Epithelial cell of esophagus (primary cell): Measurements from ENCODE around the gene REXO5.

Source experiments
- DNase-seq: peaks from one replicate; pipeline ENCODE4 v3.0.0; 2010; ENCODE audit warnings: low read depth
- H3K4me3 ChIP-seq: 2 replicates; pipeline ENCODE4 v1.5.1; 2011; ENCODE audit warnings: mild to moderate bottlenecking, low read length, control low read depth
- TF ChIP-seq, protein P1 (sequence below): IDR thresholded peaks from 2 replicates; pipeline ENCODE4 v1.5.1; 2011; ENCODE audit warnings: low read depth, mild to moderate bottlenecking, low read length, control low read depth, inconsistent platforms; ENCODE audit not compliant: insufficient read depth; ENCODE audit errors: missing control alignments

The REXO5 gene

DNA sequence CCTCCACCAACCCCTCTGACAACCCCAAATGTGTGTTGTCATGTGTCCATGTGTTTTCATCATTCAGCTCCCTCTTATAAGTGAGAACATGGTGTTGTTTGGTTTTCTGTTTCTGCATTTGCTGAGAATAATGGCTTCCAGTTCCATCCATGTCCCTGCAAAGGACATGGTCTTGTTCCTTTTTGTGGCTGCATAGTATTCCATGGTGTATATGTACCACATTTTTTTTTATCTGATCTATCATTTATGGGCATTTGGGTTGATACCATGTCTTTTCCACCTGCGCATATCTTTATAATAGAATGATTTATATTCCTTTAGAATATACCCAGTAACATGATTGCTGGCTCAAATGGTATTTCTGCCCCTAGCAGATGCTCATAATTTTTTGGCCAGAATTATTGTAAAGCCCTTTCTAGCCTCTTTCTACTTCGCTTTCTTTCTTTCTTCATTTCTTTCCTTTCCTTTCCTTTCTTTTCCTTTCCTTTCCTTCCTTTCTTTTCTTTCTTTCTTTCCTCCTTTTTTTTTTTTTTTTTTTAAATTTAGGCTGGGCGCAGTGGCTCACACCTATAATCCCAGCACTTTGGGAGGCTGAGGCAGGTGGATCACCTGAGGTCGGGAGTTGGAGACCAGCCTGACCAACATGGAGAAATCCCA is 12.7 kb downstream of the REXO5 start:
- TF ChIP-seq, protein P1, sequence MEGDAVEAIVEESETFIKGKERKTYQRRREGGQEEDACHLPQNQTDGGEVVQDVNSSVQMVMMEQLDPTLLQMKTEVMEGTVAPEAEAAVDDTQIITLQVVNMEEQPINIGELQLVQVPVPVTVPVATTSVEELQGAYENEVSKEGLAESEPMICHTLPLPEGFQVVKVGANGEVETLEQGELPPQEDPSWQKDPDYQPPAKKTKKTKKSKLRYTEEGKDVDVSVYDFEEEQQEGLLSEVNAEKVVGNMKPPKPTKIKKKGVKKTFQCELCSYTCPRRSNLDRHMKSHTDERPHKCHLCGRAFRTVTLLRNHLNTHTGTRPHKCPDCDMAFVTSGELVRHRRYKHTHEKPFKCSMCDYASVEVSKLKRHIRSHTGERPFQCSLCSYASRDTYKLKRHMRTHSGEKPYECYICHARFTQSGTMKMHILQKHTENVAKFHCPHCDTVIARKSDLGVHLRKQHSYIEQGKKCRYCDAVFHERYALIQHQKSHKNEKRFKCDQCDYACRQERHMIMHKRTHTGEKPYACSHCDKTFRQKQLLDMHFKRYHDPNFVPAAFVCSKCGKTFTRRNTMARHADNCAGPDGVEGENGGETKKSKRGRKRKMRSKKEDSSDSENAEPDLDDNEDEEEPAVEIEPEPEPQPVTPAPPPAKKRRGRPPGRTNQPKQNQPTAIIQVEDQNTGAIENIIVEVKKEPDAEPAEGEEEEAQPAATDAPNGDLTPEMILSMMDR: no peak
- no peak for DNase-seq
- no peak overlapping the region for H3K4me3 ChIP-seq

DNA sequence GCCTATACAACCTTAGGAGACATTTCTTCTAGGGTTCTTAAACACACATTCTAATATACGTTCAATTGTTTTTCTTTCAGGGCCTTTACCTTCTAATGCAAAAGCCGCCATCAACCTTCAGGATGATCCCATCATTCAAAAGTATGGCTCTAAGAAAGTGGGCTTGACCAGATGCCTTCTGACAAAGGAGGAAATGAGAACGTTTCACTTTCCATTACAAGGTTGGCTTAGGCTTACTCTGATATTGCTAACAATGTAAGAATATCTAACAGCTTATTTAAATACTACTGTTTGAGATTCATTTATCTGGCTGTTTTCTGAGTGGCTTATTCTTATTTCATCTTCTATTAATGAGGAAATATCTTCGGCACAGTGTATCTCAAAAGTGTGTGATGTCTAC is 15.4 kb downstream of the REXO5 start:
- TF ChIP-seq, protein P1: no peak
- H3K4me3 ChIP-seq: no peak overlapping the region
- no peak for DNase-seq

DNA sequence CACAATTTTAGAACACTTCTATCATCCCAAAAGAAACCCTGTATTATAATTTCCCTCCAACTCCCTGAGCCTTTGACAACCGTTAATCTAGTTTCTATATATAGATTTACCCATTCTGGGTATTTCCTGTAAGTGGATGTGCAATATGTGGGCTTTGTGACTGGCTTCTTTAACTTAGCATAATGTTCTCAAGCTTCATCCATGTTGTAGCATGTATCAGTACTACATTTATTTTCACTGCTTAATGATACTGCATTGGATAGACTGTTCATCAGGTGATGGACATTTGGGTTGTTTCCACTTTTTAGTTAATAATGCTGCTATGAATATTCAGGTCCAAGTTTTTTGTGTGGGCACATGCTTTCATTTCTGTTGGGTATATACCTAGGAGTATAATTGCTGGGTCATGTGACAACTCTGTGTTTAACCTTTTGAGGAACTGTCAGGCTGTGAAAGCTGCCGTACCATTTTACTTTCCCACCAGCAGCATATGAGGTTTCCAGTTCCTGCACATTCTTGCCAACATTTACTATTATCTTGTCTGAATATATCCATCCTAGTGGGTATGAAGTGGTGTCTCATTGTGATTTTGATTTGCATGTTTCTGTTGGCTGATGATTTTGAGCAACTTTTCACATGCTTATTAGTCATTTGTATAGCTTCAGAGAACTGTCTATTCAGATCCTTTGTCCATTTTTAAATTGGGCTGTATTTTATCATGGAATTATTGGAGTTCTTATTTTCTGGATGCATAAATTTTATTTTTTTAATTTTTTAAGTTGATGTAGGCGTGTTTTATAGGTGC is 16.4 kb downstream of the REXO5 start:
- DNase-seq: no peak
- TF ChIP-seq, protein P1: no peak
- H3K4me3 ChIP-seq: no peak overlapping the region

DNA sequence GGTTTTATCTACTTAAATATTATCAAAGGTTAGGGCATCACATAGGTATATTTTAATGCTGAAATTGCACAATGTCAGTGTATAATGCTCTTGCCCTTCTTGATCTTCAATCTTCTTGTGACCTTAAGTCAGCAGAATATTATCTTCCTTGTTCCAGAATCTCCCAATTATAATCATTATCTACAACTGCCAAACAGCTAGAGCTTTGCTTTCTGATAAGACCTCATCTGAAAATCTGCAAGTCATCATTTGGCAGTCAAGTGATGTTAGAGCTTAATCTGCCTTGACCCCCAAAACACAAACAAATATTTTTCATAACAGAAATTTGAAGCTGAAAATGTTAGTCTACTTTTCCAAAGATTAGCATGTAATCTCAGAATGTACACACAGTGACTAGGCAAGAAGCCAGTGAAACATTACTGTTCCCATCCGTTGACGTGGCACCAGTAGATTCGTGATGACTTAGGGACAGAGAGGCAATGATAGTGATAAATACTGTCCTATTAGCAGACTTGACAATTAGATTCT is 19.8 kb downstream of the REXO5 start:
- no peak for DNase-seq
- TF ChIP-seq, protein P1: no peak
- no peak overlapping the region for H3K4me3 ChIP-seq

DNA sequence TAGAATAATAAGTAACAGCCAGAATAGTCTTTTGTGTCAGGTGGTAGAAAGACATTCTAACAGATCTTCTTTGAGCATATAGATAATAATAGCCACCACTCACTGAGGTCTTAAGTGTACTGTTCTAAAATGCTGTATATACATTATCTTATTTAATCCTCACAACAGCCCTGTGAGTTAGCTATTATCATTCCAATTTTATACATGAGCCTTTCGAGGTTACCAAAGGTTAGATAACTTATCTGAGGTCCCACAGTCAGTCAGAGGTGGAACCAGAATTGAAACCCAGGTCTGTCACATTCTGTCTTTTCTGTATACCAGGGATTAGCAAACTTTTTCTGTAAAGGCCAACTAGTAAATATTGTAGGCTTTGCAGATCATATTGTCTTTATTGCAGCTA is 23.2 kb downstream of the REXO5 start:
- no peak overlapping the region for H3K4me3 ChIP-seq
- TF ChIP-seq, protein P1: no peak
- DNase-seq: no peak

DNA sequence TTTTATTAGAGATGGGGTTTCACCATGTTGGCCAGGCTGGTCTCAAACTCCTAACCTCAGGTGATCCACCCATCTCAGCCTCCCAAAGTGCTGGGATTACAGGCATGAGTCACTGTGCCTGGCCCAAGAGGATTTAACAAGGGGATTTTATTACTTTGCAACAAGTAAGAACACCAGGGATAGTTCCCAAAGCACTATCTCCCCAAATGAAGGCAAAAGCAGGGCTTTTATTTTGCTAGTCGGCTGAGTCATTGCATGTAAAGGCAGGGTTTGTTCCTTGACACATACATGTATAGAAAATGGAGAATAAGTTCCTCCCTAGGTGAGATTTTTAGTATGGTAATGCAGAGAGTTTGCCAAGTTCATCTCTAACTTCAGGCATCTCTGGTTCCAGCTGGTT is 24.0 kb downstream of the REXO5 start:
- TF ChIP-seq, protein P1: no peak
- DNase-seq: no peak
- no peak overlapping the region for H3K4me3 ChIP-seq

DNA sequence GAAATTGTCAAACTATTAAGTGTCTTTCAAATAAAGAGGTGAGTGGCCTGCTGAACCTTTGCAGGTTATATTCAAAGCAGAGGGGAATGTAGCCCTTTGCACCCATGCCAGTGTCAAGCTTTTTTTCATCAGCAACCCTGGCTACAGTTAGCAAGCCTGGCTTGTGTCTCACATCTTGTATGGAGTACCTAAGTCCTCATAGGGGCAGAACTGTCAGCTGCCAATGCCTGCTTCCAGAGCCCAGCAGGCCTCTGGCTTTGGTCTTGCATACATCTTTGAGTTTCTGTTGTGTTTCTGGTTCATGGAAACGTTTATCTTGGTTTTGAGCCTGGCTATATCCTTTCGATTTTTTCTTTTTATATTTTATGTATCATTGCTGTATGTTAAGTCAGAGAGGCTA is 26.8 kb downstream of the REXO5 start:
- TF ChIP-seq, protein P1: no peak
- no peak for DNase-seq
- no peak overlapping the region for H3K4me3 ChIP-seq
